MM.1S (cell line): ENCODE data around the gene SLC38A10.

Source experiments
- DNase-seq: peaks from one replicate; pipeline ENCODE4 v3.0.0-alpha.2; 2015
- H2AFZ ChIP-seq: fragments of 300-600 bp; sonication (generic); 2 replicates; pipeline ENCODE4 v1.6.0; 2016; ENCODE audit warnings: antibody characterized with exemption, low read length
- H3F3A ChIP-seq: fragments of 300-600 bp; sonication (generic); 2 replicates; pipeline ENCODE4 v1.6.1; 2016; ENCODE audit warnings: mild to moderate bottlenecking, antibody characterized with exemption, low read length, moderate library complexity, mixed read lengths; ENCODE audit not compliant: insufficient read depth
- H3K27ac ChIP-seq: fragments of 300-600 bp; sonication (generic); 2 replicates; pipeline ENCODE4 v1.5.1; 2016; ENCODE audit warnings: mild to moderate bottlenecking, low read length
- H3K27me3 ChIP-seq: fragments of 300-600 bp; sonication (generic); replicated peaks from 2 replicates; pipeline ENCODE4 v1.6.0; 2016; ENCODE audit warnings: low read length; ENCODE audit not compliant: insufficient read depth
- H3K36me3 ChIP-seq: fragments of 300-600 bp; sonication (generic); replicated peaks from 2 replicates; pipeline ENCODE4 v1.6.1; 2016; ENCODE audit warnings: mild to moderate bottlenecking, low read length, mixed read lengths; ENCODE audit not compliant: insufficient read depth
- H3K4me1 ChIP-seq: fragments of 300-600 bp; sonication (generic); 2 replicates; pipeline ENCODE4 v1.6.1; 2016; ENCODE audit warnings: low read length, mixed read lengths
- H3K4me2 ChIP-seq: fragments of 300-600 bp; sonication (generic); 2 replicates; pipeline ENCODE4 v1.6.0; 2016; ENCODE audit warnings: low read depth, low read length
- H3K4me3 ChIP-seq: fragments of 300-600 bp; sonication (generic); 2 replicates; pipeline ENCODE4 v1.5.1; 2016; ENCODE audit warnings: low read length, mixed read lengths
- H3K79me2 ChIP-seq: fragments of 300-600 bp; sonication (generic); 2 replicates; pipeline ENCODE4 v1.6.1; 2016; ENCODE audit warnings: mixed run types, low read length, mixed read lengths
- H3K9ac ChIP-seq: fragments of 300-600 bp; sonication (generic); 2 replicates; pipeline ENCODE4 v1.6.1; 2016; ENCODE audit warnings: low read length, mixed read lengths
- H3K9me2 ChIP-seq: fragments of 300-600 bp; sonication (generic); replicated peaks from 2 replicates; pipeline ENCODE4 v1.6.1; 2016; ENCODE audit warnings: mild to moderate bottlenecking, low read length, mixed read lengths; ENCODE audit not compliant: insufficient read depth
- H3K9me3 ChIP-seq: fragments of 300-600 bp; sonication (generic); replicated peaks from 2 replicates; pipeline ENCODE4 v1.6.1; 2016; ENCODE audit warnings: mild to moderate bottlenecking, low read length, mixed read lengths; ENCODE audit not compliant: insufficient read depth
- H4K20me1 ChIP-seq: fragments of 300-600 bp; sonication (generic); 2 replicates; pipeline ENCODE4 v1.6.1; 2016; ENCODE audit warnings: mild to moderate bottlenecking, low read length, moderate library complexity, mixed read lengths; ENCODE audit not compliant: insufficient read depth
- CTCF ChIP-seq: fragments of 300-600 bp; sonication (generic); IDR thresholded peaks from 2 replicates; pipeline ENCODE4 v1.5.1; 2016; ENCODE audit warnings: antibody characterized with exemption, low read length, mixed read lengths
- EZH2 ChIP-seq: fragments of 300-600 bp; sonication (generic); optimal IDR thresholded peaks from 2 replicates; pipeline ENCODE3; 2017; ENCODE audit warnings: low read depth, mild to moderate bottlenecking, antibody characterized with exemption, low read length, mixed read lengths
- EZH2phosphoT487 ChIP-seq: fragments of 300-600 bp; sonication (generic); IDR thresholded peaks from 2 replicates; pipeline ENCODE4 v1.6.1; 2018; ENCODE audit warnings: antibody characterized with exemption, low read length

The SLC38A10 gene

GRCh38 chr17:81272616-81273015, 22.5 kb downstream of the SLC38A10 start:
- no peak overlapping the region for H2AFZ ChIP-seq
- no peaks in the 10 kb centered on the region for H3F3A ChIP-seq
- no peak overlapping the region for H3K4me3 ChIP-seq
- H3K4me2 ChIP-seq: no peak overlapping the region
- no peaks in the 10 kb centered on the region for H3K4me1 ChIP-seq
- TF ChIP-seq EZH2phosphoT487 (no peak), EZH2 (no peak), CTCF (no peak)
- no peaks in the 10 kb centered on the region; the same call in 1 of the 2 replicates for H3K36me3 ChIP-seq
- H3K79me2 ChIP-seq: no peaks in the 10 kb centered on the region
- DNase-seq: no peak
- H3K9me3 ChIP-seq: no peaks in the 10 kb centered on the region
- H3K27me3 ChIP-seq: no peaks in the 10 kb centered on the region
- H4K20me1 ChIP-seq: no peaks in the 10 kb centered on the region
- no peak overlapping the region for H3K9ac ChIP-seq
- H3K27ac ChIP-seq: no peak overlapping the region
- no peaks in the 10 kb centered on the region for H3K9me2 ChIP-seq

DNA sequence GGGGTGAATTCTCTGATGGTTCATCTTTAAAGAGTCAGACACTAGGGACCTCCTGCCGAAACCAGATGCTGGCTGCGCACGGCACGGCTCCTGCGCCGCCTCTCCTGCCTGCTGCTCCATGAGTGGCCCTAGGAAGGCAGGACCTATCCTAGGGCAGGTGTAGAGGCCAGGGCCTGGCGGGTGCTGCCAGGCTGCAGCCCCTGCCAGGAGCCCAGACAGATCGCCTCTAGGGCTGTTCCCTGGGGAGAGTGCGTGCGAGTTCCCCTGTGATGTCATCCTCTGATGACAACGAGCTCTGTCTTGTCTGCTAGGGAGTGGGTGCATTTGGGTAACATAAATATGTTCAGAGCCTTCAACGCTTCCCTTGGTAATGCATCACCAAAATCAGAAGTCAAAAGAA, 23.9 kb downstream of the SLC38A10 start:
- Histone ChIP-seq H3K4me2 (no peak overlapping the region), H3K27ac (no peak overlapping the region), H3K4me3 (no peak overlapping the region), H2AFZ (no peak overlapping the region), H4K20me1 (no peaks in the 10 kb centered on the region), H3K9me2 (no peaks in the 10 kb centered on the region), H3F3A (no peaks in the 10 kb centered on the region), H3K9ac (no peak overlapping the region), H3K79me2 (no peaks in the 10 kb centered on the region), H3K9me3 (no peaks in the 10 kb centered on the region), H3K4me1 (no peaks in the 10 kb centered on the region), H3K36me3 (no peaks in the 10 kb centered on the region; the same call in 1 of the 2 replicates), H3K27me3 (no peaks in the 10 kb centered on the region)
- no peak for DNase-seq
- no peak for TF ChIP-seq EZH2
- TF ChIP-seq CTCF: no peak
- TF ChIP-seq EZH2phosphoT487: no peak

GRCh38 chr17:81270279-81270678, 24.8 kb downstream of the SLC38A10 start:
- H3K4me3 ChIP-seq: no peak overlapping the region
- H3K27me3 ChIP-seq: no peaks in the 10 kb centered on the region
- H2AFZ ChIP-seq: no peak overlapping the region
- no peak overlapping the region for H3K9ac ChIP-seq
- H3K9me3 ChIP-seq: no peaks in the 10 kb centered on the region
- H3K27ac ChIP-seq: no peak overlapping the region
- TF ChIP-seq EZH2phosphoT487: no peak
- TF ChIP-seq CTCF: no peak
- TF ChIP-seq EZH2: no peak
- no peaks in the 10 kb centered on the region for H4K20me1 ChIP-seq
- no peaks in the 10 kb centered on the region for H3K79me2 ChIP-seq
- H3K9me2 ChIP-seq: no peaks in the 10 kb centered on the region
- no peak for DNase-seq
- no peaks in the 10 kb centered on the region for H3K4me1 ChIP-seq
- H3K4me2 ChIP-seq: no peak overlapping the region
- no peaks in the 10 kb centered on the region for H3K36me3 ChIP-seq
- H3F3A ChIP-seq: no peaks in the 10 kb centered on the region
